ENCODE results near the gene CDK16.

Gene CDK16

GRCh38 chrX:47186096-47186740 lies 32.3 kb upstream of the CDK16 start:
- no peak for DNase-seq

- DNase-seq, result no peak
Observed at GRCh38 chrX:47187106-47187677, 31.3 kb upstream of the CDK16 start.

GRCh38 chrX:47189906-47190305 lies 28.6 kb upstream of the CDK16 start:
- no peak for DNase-seq

- DNase-seq, result peak; percentile 94
Observed at GRCh38 chrX:47190445-47191269, 27.8 kb upstream of the CDK16 start.

GRCh38 chrX:47191331-47191730 lies 27.1 kb upstream of the CDK16 start:
- peak; percentile 32 for DNase-seq

GRCh38 chrX:47191806-47192401 lies 26.6 kb upstream of the CDK16 start:
- peak; percentile 7 for DNase-seq

GRCh38 chrX:47193475-47194193 lies 24.8 kb upstream of the CDK16 start, which contains the start of gene UBA1:
Gene UBA1, plus strand, starts transcription at chrX:47193829. Its CDS starts 4,974 bp downstream, at chrX:47198803.
- peak; percentile 96 for DNase-seq

GRCh38 chrX:47194194-47194787 lies 24.2 kb upstream of the CDK16 start:
- peak; percentile 13 for DNase-seq

- DNase-seq, result no peak
Observed at GRCh38 chrX:47196098-47196497, 22.4 kb upstream of the CDK16 start.

- DNase-seq, result no peak
Observed at GRCh38 chrX:47197526-47197925, 21.0 kb upstream of the CDK16 start.

- no peak for DNase-seq
Observed at GRCh38 chrX:47198026-47198686, 20.3 kb upstream of the CDK16 start.

GRCh38 chrX:47198687-47199080 lies 19.8 kb upstream of the CDK16 start:
- no peak for DNase-seq

- DNase-seq, result no peak
Observed at GRCh38 chrX:47199286-47199685, 19.2 kb upstream of the CDK16 start.

GRCh38 chrX:47200385-47201150 lies 17.9 kb upstream of the CDK16 start:
- DNase-seq, result no peak

GRCh38 chrX:47201345-47201944 lies 17.0 kb upstream of the CDK16 start:
- no peak for DNase-seq

- DNase-seq, result no peak
Observed at GRCh38 chrX:47202316-47202715, 16.2 kb upstream of the CDK16 start.

GRCh38 chrX:47202877-47203276 lies 15.6 kb upstream of the CDK16 start:
- DNase-seq, result no peak

- DNase-seq, result no peak
Observed at GRCh38 chrX:47204970-47205369, 13.5 kb upstream of the CDK16 start.

- no peak for DNase-seq
Observed at GRCh38 chrX:47206316-47206715, 12.2 kb upstream of the CDK16 start.

GRCh38 chrX:47208108-47208507 lies 10.4 kb upstream of the CDK16 start:
- DNase-seq, result no peak
